HG03521 (cell line): ENCODE data around the gene KIF19.

Source experiments
- ATAC-seq: cut with Tn5 transposase; IDR thresholded peaks from one replicate; pipeline ENCODE4 v1.9.1; 2021; ENCODE audit warnings: mild to moderate bottlenecking, moderate library complexity; ENCODE audit not compliant: unreplicated experiment

Gene KIF19

GRCh38 chr17:74304184-74304583, 21.8 kb upstream of the KIF19 start:
- no peak for ATAC-seq

- ATAC-seq, result no peak
Observed at GRCh38 chr17:74305865-74306654, 20.0 kb upstream of the KIF19 start.

DNA sequence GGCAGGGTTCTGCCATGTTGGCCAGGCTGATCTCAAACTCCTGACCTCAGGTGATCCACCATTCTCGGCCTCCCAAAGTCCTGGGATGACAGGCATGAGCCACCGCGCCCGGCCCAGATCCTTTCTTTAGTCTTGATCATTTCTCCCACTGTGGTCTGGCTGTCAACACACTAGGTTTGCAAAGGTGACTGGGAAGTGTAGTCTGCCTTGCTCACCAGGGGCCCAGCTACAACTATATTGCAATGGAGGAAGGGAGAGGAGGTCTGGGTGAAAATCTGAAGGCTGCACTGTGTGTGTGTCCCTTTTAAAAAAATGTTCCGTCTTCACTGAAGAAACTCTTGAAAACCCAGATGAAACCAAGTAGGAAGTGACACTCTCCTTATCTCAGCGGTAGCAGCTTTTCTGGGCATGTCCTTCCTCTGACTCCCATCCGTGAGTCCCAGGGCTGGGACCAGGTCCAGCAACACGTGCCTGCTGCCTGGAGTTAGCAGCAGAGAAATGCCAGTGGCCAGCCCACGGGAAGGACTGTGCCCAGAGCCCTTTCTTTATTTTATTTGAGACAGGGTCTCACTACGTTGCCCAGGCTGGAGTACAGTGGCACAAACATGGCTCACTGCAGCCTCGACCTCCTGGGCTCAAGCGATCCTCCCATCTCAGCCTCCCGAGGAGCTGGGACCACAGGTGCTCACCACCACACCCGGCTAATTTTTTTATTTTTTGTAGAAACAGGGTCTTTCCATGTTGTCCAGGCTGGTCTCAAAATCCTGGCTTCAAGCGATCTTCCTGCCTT, 17.8 kb upstream of the KIF19 start:
- ATAC-seq, result no peak

DNA sequence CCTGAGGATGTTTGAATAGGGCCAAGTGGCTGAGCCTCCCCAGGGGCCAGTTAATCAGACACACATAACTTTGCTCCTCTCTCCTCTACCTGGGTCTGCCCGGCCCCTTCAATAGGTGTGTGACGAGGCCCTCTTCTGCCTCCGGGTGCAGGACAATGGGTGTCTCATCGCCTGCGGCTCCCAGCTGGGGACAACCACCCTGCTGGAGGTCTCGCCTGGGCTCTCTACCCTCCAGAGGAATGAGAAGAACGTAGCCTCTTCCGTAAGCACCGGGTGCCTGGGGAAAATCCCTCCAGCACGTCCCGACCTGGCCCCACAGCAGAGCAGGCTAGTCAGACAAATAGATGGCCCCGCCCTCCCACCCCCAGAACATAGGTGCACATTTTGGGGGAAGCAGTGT, 16.1 kb upstream of the KIF19 start:
- no peak for ATAC-seq

DNA sequence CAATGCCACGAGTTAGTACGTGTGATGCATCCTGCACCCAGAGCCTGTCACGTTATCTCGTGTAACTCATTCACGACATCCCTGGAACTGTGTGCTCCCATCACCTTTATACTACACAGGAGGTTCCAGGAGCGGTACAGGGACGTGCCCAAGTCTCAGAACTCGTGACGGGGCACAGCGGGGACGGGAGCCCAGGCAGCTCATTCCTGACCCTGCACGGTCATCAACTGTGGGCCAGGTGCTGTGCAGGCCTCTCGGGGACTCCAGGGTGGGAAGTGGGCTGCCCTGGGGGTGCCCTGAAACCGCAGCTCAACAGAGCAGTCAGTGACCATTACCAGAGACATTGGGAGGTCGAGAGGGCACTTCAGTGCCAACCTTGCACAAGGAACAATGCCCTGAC, 11.1 kb upstream of the KIF19 start:
- no peak for ATAC-seq

- ATAC-seq, result no peak
Observed at GRCh38 chr17:74316220-74316619, 9.8 kb upstream of the KIF19 start.

DNA sequence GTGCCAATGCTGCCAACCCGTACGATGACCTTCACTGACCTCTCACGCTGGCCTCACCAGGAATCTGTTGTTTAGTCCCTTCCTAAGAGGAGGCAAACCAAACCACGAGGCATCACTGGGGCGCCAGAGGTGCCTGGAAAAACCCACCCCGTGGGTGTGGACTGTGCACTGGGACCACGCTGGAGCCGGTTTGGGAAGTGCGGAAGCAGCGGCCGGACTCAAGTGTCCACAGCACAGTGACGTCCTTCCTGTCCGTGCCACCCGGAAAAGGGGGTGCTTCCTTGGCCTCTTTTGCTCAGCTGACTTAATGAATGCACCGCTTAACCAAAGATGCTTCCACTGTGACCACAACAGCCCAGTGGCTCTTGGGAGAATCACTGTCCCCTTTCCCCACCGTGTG, 9.0 kb upstream of the KIF19 start:
- ATAC-seq, result no peak

GRCh38 chr17:74318391-74318790, 7.6 kb upstream of the KIF19 start:
- ATAC-seq, result no peak

DNA sequence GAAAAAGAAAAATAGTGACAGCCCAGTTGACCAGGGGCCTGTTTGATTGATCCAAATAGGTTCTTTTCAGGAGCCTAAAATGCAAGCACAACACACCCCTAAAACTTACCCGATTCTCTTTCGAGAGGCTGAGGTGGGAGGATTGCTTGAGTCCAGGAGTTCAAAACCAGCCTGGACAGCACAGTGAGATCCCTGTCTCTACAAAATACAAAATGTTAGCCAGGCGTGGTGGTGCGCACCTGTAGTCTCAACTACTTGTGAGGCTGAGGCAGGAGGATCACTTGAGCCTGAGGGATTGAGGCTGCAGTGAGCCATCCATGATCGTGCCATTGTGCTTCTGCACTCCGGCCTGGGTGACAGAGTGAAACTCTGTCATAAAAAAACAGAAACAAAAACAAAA, 1.5 kb upstream of the KIF19 start:
- no peak for ATAC-seq

GRCh38 chr17:74325376-74325742, 667 bp upstream of the KIF19 start:
- ATAC-seq, result no peak

DNA sequence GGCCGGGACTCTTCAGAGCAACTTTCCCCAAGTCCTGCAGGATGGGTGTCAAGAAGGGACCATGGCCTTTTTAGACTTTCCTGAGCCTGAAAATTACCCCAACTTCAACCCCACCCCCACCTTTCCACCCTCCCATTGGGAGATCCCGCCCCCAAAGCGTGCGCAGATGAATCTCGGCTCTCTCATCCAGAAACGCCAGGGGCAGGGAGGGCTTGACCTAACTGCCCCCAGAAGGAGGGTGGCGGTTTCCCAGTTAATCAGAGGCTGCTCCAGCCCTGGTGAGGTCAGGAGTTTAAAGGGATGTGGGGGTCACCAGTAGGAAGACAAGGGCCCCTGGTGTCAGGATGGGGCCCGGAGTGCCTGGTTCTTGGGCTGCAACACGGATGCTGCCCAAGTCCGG, 480 bp downstream of the KIF19 start:
- ATAC-seq, result no peak

- no peak for ATAC-seq
Observed at GRCh38 chr17:74328487-74328886, 2.5 kb downstream of the KIF19 start.

DNA sequence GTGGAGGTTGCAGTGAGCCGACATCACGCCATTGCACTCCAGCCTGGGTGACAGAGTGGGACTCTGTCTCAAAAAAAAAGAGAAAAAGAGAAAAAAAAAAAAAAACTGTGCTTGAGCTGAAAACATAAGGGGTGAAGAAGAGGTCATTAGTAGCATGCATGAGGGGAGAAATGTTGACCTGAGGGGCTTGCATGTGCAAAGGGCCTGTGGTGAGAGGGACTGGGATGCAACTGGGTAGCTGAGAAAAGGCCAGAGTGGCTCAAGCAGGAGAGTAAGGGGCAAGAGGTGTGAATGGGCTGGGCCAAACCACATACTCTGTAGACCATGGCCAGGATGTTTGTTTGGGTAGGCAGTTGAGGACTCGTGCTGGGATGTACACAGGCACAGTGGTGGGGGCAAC, 3.4 kb downstream of the KIF19 start:
- no peak for ATAC-seq

- ATAC-seq, result no peak
Observed at GRCh38 chr17:74330446-74330845, 4.4 kb downstream of the KIF19 start.

GRCh38 chr17:74332017-74332650, 6.1 kb downstream of the KIF19 start:
- ATAC-seq, result no peak

GRCh38 chr17:74332763-74333283, 6.8 kb downstream of the KIF19 start:
- ATAC-seq, result no peak

GRCh38 chr17:74334393-74335039, 8.5 kb downstream of the KIF19 start:
- ATAC-seq, result no peak

- no peak for ATAC-seq
Observed at GRCh38 chr17:74335529-74336062, 9.6 kb downstream of the KIF19 start.

- ATAC-seq, result no peak
Observed at GRCh38 chr17:74336307-74336706, 10.3 kb downstream of the KIF19 start.

DNA sequence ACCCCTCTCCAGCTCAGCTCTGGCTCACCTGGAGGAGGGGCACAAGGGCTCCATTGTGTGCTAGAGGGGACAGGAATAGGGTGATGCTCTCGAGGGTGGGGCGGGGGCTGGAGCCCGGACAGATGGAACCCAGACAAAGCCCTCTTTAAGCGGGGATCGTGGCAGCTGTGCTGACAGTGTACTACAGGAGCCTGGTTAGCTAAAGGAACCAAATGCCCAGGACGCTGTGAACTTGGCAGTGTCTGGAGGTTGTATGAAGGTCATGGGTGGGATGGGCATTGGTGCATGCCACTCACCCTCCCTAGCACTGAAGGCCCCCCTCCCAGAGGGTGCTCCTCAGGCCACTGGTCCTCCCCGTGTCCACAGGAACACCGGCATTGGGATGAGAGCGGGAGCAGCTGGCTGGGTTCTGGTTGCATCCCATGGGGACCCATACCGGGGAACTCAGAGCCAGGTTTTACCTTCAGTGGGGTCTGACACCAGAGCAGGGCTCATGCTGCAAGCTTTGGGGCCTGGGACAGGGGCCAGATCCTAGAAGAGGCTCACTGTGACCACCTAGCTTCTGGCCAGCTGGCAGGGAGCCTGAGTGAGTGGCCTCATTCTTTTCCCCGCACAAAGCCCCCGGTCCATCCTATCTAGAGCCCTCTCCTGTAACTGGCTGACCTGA, 11.9 kb downstream of the KIF19 start:
- no peak for ATAC-seq
